ENCODE results near the gene GMIP. TPM values are rescaled to one million over a fixed set of nuclear protein-coding genes. Genes with fewer than 3 reads are reported as not detected.

GMIP gene
- total RNA-seq, 1 experiment from 2014 or later, result 12.7 TPM

GRCh38 chr19:19659646-19660245 is 16.3 kb upstream of the GMIP start:
- no peak overlapping the region for H2BK12ac ChIP-seq (ENCODE audit: insufficient read length, low read depth, low read length)
- no peak overlapping the region for H2BK20ac ChIP-seq (ENCODE audit: low read depth, low read length, poor library complexity, severe bottlenecking)
- no peak overlapping the region for H2BK120ac ChIP-seq (ENCODE audit: low read depth, low read length, poor library complexity, severe bottlenecking)
- peaks cover 5% of the 10 kb centered on the region for H3K79me1 ChIP-seq (ENCODE audit: insufficient read depth, low read depth, low read length, poor library complexity, severe bottlenecking)
- Mint-ChIP-seq H3K9me3 (no peaks in the 10 kb centered on the region), H3K4me3 (no peak overlapping the region), H3K27ac (peak overlapping the region in 1 of 3 experiments; percentile 76; a peak in 2 of 7 replicates), H3K36me3 (ENCODE audit: insufficient read depth in 1 of 3, low read depth in 3 of 3) (peaks cover 35 to 65% (median 58%) of the 10 kb centered on the region in 3 experiments), H3K4me1 (peaks cover 19 to 20% of the 10 kb centered on the region in 2 experiments), H3K27me3 (ENCODE audit: low read depth) (no peaks in the 10 kb centered on the region)
- H3K4me1 ChIP-seq (ENCODE audit: insufficient read depth, low read length), result peaks cover 6% of the 10 kb centered on the region; the same call in 1 of the 2 replicates
- H3K18ac ChIP-seq (ENCODE audit: insufficient read length, low read depth, low read length), result no peak overlapping the region
- no peak overlapping the region for H3K27ac ChIP-seq (ENCODE audit: insufficient read length, low read depth, low read length)
- no peak overlapping the region for H4K8ac ChIP-seq (replicated peaks; ENCODE audit: insufficient read length, low read depth, low read length)
- H3K27me3 ChIP-seq (ENCODE audit: insufficient read depth, low read length), result no peaks in the 10 kb centered on the region
- H3K9me3 ChIP-seq (ENCODE audit: control insufficient read depth, low read depth, low read length), result no peaks in the 10 kb centered on the region
- H2AFZ ChIP-seq (ENCODE audit: low read length), result no peak overlapping the region
- no peaks in the 10 kb centered on the region for H3K23me2 ChIP-seq (ENCODE audit: insufficient read length, low read depth, low read length, poor library complexity, severe bottlenecking)
- no peak overlapping the region for H3K4ac ChIP-seq (ENCODE audit: low read depth, low read length)
- no peak overlapping the region for H3T11ph ChIP-seq (ENCODE audit: low read length)
- H3K23ac ChIP-seq (ENCODE audit: insufficient read length, low read depth, low read length), result no peak overlapping the region
- no peak overlapping the region for H4K5ac ChIP-seq (ENCODE audit: insufficient read length, low read depth, low read length)
- WGBS (ENCODE audit: extremely low coverage, insufficient read length, low lambda C conversion rate), result no CpG with 5 or more reads among the region's 17 CpGs
- H2BK15ac ChIP-seq (ENCODE audit: low read depth, low read length), result no peak overlapping the region
- H3K79me2 ChIP-seq (ENCODE audit: insufficient read depth, low read length), result peaks cover 20% of the 10 kb centered on the region; the same call in 1 of the 2 replicates
- H4K91ac ChIP-seq (ENCODE audit: insufficient read length, low read depth, low read length), result no peak overlapping the region
- H3K9ac ChIP-seq (ENCODE audit: extremely low read depth, insufficient read length, low read length), result no peak overlapping the region
- no peak overlapping the region for H3K14ac ChIP-seq (ENCODE audit: insufficient read depth, low read length)
- no peak for DNase-seq
- H2BK5ac ChIP-seq (ENCODE audit: insufficient read length, low read length), result no peak overlapping the region
- no peak overlapping the region for H3K4me2 ChIP-seq (ENCODE audit: insufficient read depth, insufficient read length, low read length)
- no peaks in the 10 kb centered on the region for H4K20me1 ChIP-seq (ENCODE audit: control insufficient read depth, insufficient read depth, insufficient read length)
- no peak overlapping the region for H2AK5ac ChIP-seq (ENCODE audit: insufficient read length, low read length)
- no peak overlapping the region for H3K56ac ChIP-seq (ENCODE audit: insufficient read length, low read depth, low read length)
- TF ChIP-seq, protein P1, sequence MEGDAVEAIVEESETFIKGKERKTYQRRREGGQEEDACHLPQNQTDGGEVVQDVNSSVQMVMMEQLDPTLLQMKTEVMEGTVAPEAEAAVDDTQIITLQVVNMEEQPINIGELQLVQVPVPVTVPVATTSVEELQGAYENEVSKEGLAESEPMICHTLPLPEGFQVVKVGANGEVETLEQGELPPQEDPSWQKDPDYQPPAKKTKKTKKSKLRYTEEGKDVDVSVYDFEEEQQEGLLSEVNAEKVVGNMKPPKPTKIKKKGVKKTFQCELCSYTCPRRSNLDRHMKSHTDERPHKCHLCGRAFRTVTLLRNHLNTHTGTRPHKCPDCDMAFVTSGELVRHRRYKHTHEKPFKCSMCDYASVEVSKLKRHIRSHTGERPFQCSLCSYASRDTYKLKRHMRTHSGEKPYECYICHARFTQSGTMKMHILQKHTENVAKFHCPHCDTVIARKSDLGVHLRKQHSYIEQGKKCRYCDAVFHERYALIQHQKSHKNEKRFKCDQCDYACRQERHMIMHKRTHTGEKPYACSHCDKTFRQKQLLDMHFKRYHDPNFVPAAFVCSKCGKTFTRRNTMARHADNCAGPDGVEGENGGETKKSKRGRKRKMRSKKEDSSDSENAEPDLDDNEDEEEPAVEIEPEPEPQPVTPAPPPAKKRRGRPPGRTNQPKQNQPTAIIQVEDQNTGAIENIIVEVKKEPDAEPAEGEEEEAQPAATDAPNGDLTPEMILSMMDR (conservative IDR thresholded peaks at IDR 0.05), result no peak

Data from H9 (cell line).